Thoracic aorta (tissue), 2 donors: ENCODE data around the gene FCRL3. TPM values are rescaled to one million over a fixed set of nuclear protein-coding genes. Genes with fewer than 3 reads are reported as not detected.

Source experiments
- ATAC-seq: fragments of 150-250 bp; one replicate; pipeline ENCODE4 v1.8.0; 2017; ENCODE audit warnings: low read depth; ENCODE audit not compliant: insufficient number of reproducible peaks, low FRiP score
- DNase-seq: peaks from one replicate; pipeline ENCODE4 v3.0.0-alpha.2; 2020; ENCODE audit warnings: low spot score
- H3K27ac ChIP-seq, 2 donors: fragments of 200-600 bp; sonication (generic); 1 replicate in 1 of 2; 2 replicates in 1 of 2; pipeline ENCODE4 v1.5.1; 2016; ENCODE audit warnings: mild to moderate bottlenecking in 2 of 2, moderate library complexity in 2 of 2
- H3K27me3 ChIP-seq: fragments of 200-600 bp; sonication (generic); replicated peaks from 2 replicates; pipeline ENCODE4 v1.6.0; 2016; ENCODE audit warnings: mild to moderate bottlenecking; ENCODE audit not compliant: insufficient read depth
- H3K36me3 ChIP-seq: fragments of 200-600 bp; sonication (generic); one replicate; pipeline ENCODE4 v1.5.1; 2016
- H3K4me1 ChIP-seq, 2 donors: fragments of 200-600 bp; sonication (generic); 1 replicate in 1 of 2; 2 replicates in 1 of 2; pipeline versions ENCODE4 v1.5.1 to v1.6.0; 2016; ENCODE audit warnings: low read depth in 2 of 2, mild to moderate bottlenecking in 1 of 2; ENCODE audit not compliant: control insufficient read depth in 1 of 2
- H3K4me3 ChIP-seq: fragments of 200-600 bp; sonication (generic); 2 replicates; pipeline ENCODE4 v1.5.1; 2016; ENCODE audit warnings: mild to moderate bottlenecking
- H3K9me3 ChIP-seq: fragments of 200-600 bp; sonication (generic); 2 replicates; pipeline ENCODE4 v1.5.1; 2016
- CTCF ChIP-seq: fragments of 200-600 bp; sonication (generic); IDR thresholded peaks from one replicate; pipeline ENCODE4 v1.5.1; 2019; ENCODE audit warnings: antibody characterized with exemption
- total RNA-seq, 2 donors: library from RNA; depleted of rRNA; stranded (reverse); fragments of >200 nt; gene quantifications; one replicate each; pipeline versions ENCODE4 v1.1.0 to v1.2.3, GENCODE V29; 2016

The FCRL3 gene
- total RNA-seq, 2 donors from 2014 or later, result not detected

DNA sequence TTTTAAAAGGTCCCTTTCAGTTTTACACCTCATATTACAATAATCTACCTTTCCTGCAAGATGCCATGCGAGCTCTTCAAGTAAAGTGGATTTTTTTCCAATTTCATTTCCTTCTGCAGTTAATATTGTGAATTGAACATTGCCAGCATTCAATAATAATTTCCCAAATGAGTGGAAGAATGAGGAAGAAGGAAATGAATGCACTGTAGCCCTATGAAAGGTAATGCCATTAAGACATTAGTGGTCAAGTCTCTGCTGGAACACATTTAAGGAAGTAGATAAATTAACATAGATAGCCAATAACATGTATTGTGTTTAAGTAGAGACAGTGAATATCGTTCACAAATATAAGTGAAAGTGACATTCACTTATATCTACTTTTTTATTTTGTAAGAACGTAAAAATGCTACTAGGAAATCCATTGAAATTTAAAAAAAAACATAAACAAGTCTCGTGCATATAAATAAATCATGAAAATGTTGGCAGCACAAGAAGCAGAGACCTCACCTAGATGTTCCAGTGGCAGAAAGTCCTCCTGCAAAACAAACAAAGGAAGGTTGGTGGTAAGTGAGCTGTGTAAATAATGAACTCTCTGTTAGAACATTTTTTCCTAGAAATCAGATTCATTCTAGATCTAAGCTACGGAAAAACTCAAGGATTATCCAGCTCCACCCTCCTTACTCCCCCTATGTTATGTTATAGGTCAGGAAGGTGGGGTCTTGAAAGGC, 17.7 kb downstream of the FCRL3 start:
- Histone ChIP-seq H3K36me3 (no peaks in the 10 kb centered on the region), H3K4me1 (no peaks in the 10 kb centered on the region), H3K27ac (no peak overlapping the region), H3K27me3 (no peaks in the 10 kb centered on the region), H3K4me3 (no peak overlapping the region), H3K9me3 (no peaks in the 10 kb centered on the region)
- DNase-seq (no peak), ATAC-seq (no peak)
- TF ChIP-seq CTCF, result no peak

GRCh38 chr1:157678721-157679120, 21.8 kb downstream of the FCRL3 start:
- no peaks in the 10 kb centered on the region for H3K4me1 ChIP-seq
- H3K9me3 ChIP-seq, result no peaks in the 10 kb centered on the region
- H3K27ac ChIP-seq, result no peak overlapping the region
- H3K27me3 ChIP-seq, result no peaks in the 10 kb centered on the region
- H3K36me3 ChIP-seq, result no peaks in the 10 kb centered on the region
- DNase-seq, result no peak
- TF ChIP-seq CTCF, result no peak
- no peak for ATAC-seq
- H3K4me3 ChIP-seq, result no peak overlapping the region

- H3K4me3 ChIP-seq, result no peak overlapping the region
- no peaks in the 10 kb centered on the region for H3K27me3 ChIP-seq
- H3K4me1 ChIP-seq, result no peaks in the 10 kb centered on the region
- TF ChIP-seq CTCF, result no peak
- H3K27ac ChIP-seq, result no peak overlapping the region
- H3K9me3 ChIP-seq, result no peaks in the 10 kb centered on the region
- no peak for ATAC-seq
- H3K36me3 ChIP-seq, result no peaks in the 10 kb centered on the region
- DNase-seq, result no peak
These were observed 27.6 kb downstream of the FCRL3 start for GRCh38 chr1:157673008-157673407.

DNA sequence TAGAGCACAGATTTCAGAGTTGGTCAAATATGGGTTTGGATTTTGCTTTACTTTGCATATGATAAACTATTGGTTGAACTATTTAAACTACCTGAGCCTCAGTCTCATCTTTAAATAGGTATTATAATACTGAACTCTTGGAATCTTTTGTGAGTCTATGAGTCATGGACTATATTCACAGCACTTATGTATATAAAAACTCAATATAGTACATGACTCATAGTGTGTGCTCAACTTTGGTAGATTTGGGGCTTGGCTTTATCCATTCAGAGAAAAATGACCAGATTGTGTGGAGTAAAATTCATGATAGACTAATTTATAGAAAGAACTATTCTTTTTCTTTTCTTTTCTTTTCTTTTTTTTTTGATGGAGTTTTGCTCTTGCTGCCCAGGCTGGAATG, 28.7 kb downstream of the FCRL3 start:
- DNase-seq (no peak), ATAC-seq (no peak)
- no peaks in the 10 kb centered on the region for H3K9me3 ChIP-seq
- no peak for TF ChIP-seq CTCF
- H3K4me1 ChIP-seq, result no peaks in the 10 kb centered on the region
- H3K27ac ChIP-seq, result no peak overlapping the region
- no peaks in the 10 kb centered on the region for H3K27me3 ChIP-seq
- H3K36me3 ChIP-seq, result no peaks in the 10 kb centered on the region
- H3K4me3 ChIP-seq, result no peak overlapping the region

- ATAC-seq, result no peak
- H3K36me3 ChIP-seq, result no peaks in the 10 kb centered on the region
- no peak overlapping the region for H3K27ac ChIP-seq
- H3K27me3 ChIP-seq, result no peaks in the 10 kb centered on the region
- H3K4me3 ChIP-seq, result no peak overlapping the region
- no peaks in the 10 kb centered on the region for H3K4me1 ChIP-seq
- no peak for TF ChIP-seq CTCF
- DNase-seq, result no peak
- H3K9me3 ChIP-seq, result no peaks in the 10 kb centered on the region
These were observed 40.9 kb downstream of the FCRL3 start for GRCh38 chr1:157659576-157660247.
